Tibial nerve (tissue), 4 donors: Measurements from ENCODE around the gene EGFR.

Experiments
- CTCF ChIP-seq, 5 experiments: fragments of 200-600 bp in 3 of 5; fragments of 450-650 bp in 2 of 5; sonication (generic) in 3 of 5; IDR thresholded peaks; one replicate each; pipeline ENCODE4 v1.5.1; 2016 to 2019; ENCODE audit warnings: antibody characterized with exemption in 5 of 5, mild to moderate bottlenecking in 3 of 5, moderate library complexity in 2 of 5
- EP300 ChIP-seq, 2 donors: sonication (generic); formaldehyde crosslinking; IDR thresholded peaks; one replicate each; pipeline ENCODE4 v1.6.1; 2017; ENCODE audit warnings: antibody characterized with exemption in 2 of 2, mild to moderate bottlenecking in 1 of 2
- POLR2A ChIP-seq, 2 donors: fragments of 450-650 bp; IDR thresholded peaks; one replicate each; pipeline ENCODE4 v1.6.1; 2017; ENCODE audit warnings: antibody characterized with exemption in 2 of 2, mild to moderate bottlenecking in 2 of 2, moderate library complexity in 2 of 2

- TF ChIP-seq CTCF (IDR thresholded peaks at IDR 0.05) (no peak), EP300 (IDR thresholded peaks at IDR 0.05) (no peak), POLR2A (IDR thresholded peaks at IDR 0.05) (no peak)
Measured at GRCh38 chr7:55171157-55171556, 152.3 kb downstream of the EGFR start.
